NT2/D1 (cell line): ENCODE results near the gene SPAST.

Experiments used
- YY1 ChIP-seq: IDR thresholded peaks from 2 replicates; pipeline ENCODE4 v1.6.1; 2011; ENCODE audit not compliant: insufficient read length, insufficient read depth
- ZNF274 ChIP-seq: IDR thresholded peaks from 2 replicates; pipeline ENCODE4 v1.6.1; 2011; ENCODE audit warnings: mild to moderate bottlenecking, low read depth, low read length

DNA sequence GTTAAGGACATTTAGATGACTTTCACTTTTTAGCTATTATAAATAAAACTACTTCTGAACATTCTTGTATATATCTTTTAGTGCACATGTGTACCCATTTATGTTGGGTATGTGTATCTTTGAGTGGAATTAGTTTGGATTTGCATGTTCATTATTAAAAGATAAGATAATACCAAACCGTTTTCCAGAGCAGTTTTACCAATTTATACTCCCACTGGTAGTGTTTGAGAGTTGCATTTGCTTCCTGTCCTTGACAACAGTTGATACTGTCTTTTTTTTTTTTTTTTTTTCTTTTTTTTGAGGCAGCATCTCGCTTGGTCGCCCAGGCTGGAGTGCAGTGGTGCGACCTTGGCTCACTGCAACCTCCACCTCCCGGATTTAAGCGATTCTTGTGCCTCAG, 125.7 kb downstream of the SPAST start:
- TF ChIP-seq ZNF274: no peak
- TF ChIP-seq YY1: no peak
